KMS-11 (cell line): ENCODE data around the gene TSPYL4.

ENCODE experiments used
- H2AFZ ChIP-seq: fragments of 200-600 bp; sonication (generic); 2 replicates; pipeline ENCODE4 v1.6.1; 2016; ENCODE audit warnings: antibody characterized with exemption, mixed run types, low read depth
- H3K27ac ChIP-seq: fragments of 200-600 bp; sonication (generic); 2 replicates; pipeline ENCODE4 v1.6.1; 2016; ENCODE audit warnings: mild to moderate bottlenecking, mixed run types
- H3K27me3 ChIP-seq: fragments of 200-600 bp; sonication (generic); 2 replicates; pipeline ENCODE4 v1.6.1; 2017; ENCODE audit warnings: mild to moderate bottlenecking, low read depth, mixed run types, moderate library complexity; ENCODE audit not compliant: insufficient read depth
- H3K36me3 ChIP-seq: fragments of 200-600 bp; sonication (generic); 2 replicates; pipeline ENCODE4 v1.6.1; 2017; ENCODE audit warnings: mild to moderate bottlenecking, mixed run types; ENCODE audit not compliant: insufficient read depth
- H3K4me1 ChIP-seq: fragments of 200-600 bp; sonication (generic); 2 replicates; pipeline ENCODE4 v1.6.1; 2016; ENCODE audit warnings: mild to moderate bottlenecking, low read depth, mixed run types; ENCODE audit not compliant: poor library complexity, severe bottlenecking
- H3K4me2 ChIP-seq: fragments of 200-600 bp; sonication (generic); 2 replicates; pipeline ENCODE4 v1.7.0; 2016; ENCODE audit warnings: mild to moderate bottlenecking, mixed run types
- H3K4me3 ChIP-seq: fragments of 200-600 bp; sonication (generic); IDR thresholded peaks from 2 replicates; pipeline ENCODE4 v1.6.1; 2017; ENCODE audit warnings: low read depth, low read length, mixed read lengths; ENCODE audit not compliant: insufficient read depth
- H3K79me2 ChIP-seq: fragments of 200-600 bp; sonication (generic); 2 replicates; pipeline ENCODE4 v1.6.1; 2016; ENCODE audit warnings: low read depth, mixed run types; ENCODE audit not compliant: insufficient read depth
- H3K9ac ChIP-seq: fragments of 200-600 bp; sonication (generic); 2 replicates; pipeline ENCODE4 v1.6.1; 2016; ENCODE audit warnings: mild to moderate bottlenecking, mixed run types
- H4K20me1 ChIP-seq: fragments of 200-600 bp; sonication (generic); 2 replicates; pipeline ENCODE4 v1.6.1; 2016; ENCODE audit warnings: mild to moderate bottlenecking, mixed run types; ENCODE audit not compliant: insufficient read depth
- CTCF ChIP-seq: fragments of 200-600 bp; sonication (generic); conservative IDR thresholded peaks from 2 replicates; pipeline ENCODE4 v1.6.1; 2017; ENCODE audit warnings: low read depth, mild to moderate bottlenecking, antibody characterized with exemption, low read length, moderate library complexity, mixed read lengths

The TSPYL4 gene

GRCh38 chr6:116298273-116298672 is 44.4 kb upstream of the TSPYL4 start:
- Histone ChIP-seq H3K27ac (no peak overlapping the region), H3K36me3 (no peaks in the 10 kb centered on the region), H3K79me2 (no peaks in the 10 kb centered on the region), H3K4me1 (no peaks in the 10 kb centered on the region), H4K20me1 (no peaks in the 10 kb centered on the region), H2AFZ (no peak overlapping the region), H3K4me3 (no peak overlapping the region), H3K4me2 (no peak overlapping the region), H3K27me3 (no peaks in the 10 kb centered on the region), H3K9ac (no peak overlapping the region)
- TF ChIP-seq CTCF = no peak

DNA sequence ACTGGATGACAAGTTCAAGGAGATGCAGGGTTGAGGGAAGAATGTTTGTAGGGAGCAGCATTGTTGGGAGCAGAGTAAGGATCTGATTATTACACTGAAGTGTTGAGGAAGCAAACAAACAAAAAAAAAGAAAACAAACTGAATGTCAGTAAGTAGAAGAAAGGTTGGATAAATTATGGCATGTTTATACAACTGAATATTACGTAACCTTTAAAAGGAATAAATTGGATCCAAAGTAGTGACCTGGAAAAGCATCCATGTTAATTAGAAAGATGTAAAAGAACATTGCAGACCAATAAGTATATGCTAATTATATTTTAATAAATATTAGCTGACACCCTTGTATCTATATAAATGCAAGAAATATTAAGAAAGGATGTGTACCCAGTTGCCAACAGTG is 38.7 kb upstream of the TSPYL4 start:
- H2AFZ ChIP-seq = no peak overlapping the region
- no peak overlapping the region for H3K4me3 ChIP-seq
- no peak overlapping the region for H3K27ac ChIP-seq
- H3K79me2 ChIP-seq = no peaks in the 10 kb centered on the region
- no peaks in the 10 kb centered on the region for H3K27me3 ChIP-seq
- H3K4me2 ChIP-seq = no peak overlapping the region
- no peak overlapping the region for H3K9ac ChIP-seq
- no peaks in the 10 kb centered on the region for H3K4me1 ChIP-seq
- no peaks in the 10 kb centered on the region for H3K36me3 ChIP-seq
- TF ChIP-seq CTCF = no peak
- H4K20me1 ChIP-seq = no peaks in the 10 kb centered on the region

GRCh38 chr6:116291701-116292396 is 38.0 kb upstream of the TSPYL4 start:
- H3K36me3 ChIP-seq = no peaks in the 10 kb centered on the region
- no peak overlapping the region for H3K4me2 ChIP-seq
- H3K79me2 ChIP-seq = no peaks in the 10 kb centered on the region
- no peak overlapping the region for H3K9ac ChIP-seq
- no peaks in the 10 kb centered on the region for H4K20me1 ChIP-seq
- no peak for TF ChIP-seq CTCF
- no peak overlapping the region for H3K4me3 ChIP-seq
- no peak overlapping the region for H3K27ac ChIP-seq
- no peaks in the 10 kb centered on the region for H3K27me3 ChIP-seq
- H3K4me1 ChIP-seq = no peaks in the 10 kb centered on the region
- no peak overlapping the region for H2AFZ ChIP-seq

DNA sequence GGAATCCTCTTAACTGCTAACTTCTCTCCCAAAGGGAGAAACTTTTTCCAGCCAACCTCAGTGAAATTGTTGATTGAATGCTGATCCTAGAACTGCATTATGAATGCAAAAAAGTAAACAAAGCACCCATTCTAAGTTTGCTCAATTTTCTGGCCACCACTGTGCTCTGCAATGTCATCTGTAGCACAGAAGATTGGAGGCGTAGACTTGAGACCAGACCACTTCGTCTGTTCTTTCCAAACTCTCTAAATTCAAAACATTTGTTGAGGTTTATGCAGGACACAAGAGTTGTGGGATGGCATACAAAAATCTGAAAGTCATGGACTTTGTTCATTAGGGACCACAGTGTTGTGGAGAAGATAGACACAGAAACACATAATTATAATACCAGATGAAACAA is 36.9 kb upstream of the TSPYL4 start:
- Histone ChIP-seq H4K20me1 (no peaks in the 10 kb centered on the region), H3K27me3 (no peaks in the 10 kb centered on the region), H3K9ac (no peak overlapping the region), H3K27ac (no peak overlapping the region), H3K36me3 (no peaks in the 10 kb centered on the region), H3K4me1 (no peaks in the 10 kb centered on the region), H3K79me2 (no peaks in the 10 kb centered on the region), H3K4me3 (no peak overlapping the region), H3K4me2 (no peak overlapping the region), H2AFZ (no peak overlapping the region)
- no peak for TF ChIP-seq CTCF
